NCI-H2107 treated with DMSO at 0.1 percent for 48 hours (cell line): ENCODE measurements around the gene PRKN.

Experiments
- DNase-seq: peaks from one replicate; lab custom pipeline; 2025; ENCODE audit not compliant: unreplicated experiment; lab: John Stamatoyannopoulos, UW

Gene PRKN

GRCh38 chr6:161586887-161587286 lies 1140.7 kb downstream of the PRKN start:
- no peak for DNase-seq

- no peak for DNase-seq
Measured at GRCh38 chr6:161584621-161585340, 1142.8 kb downstream of the PRKN start.

- no peak for DNase-seq
Measured at GRCh38 chr6:161584051-161584450, 1143.5 kb downstream of the PRKN start.

GRCh38 chr6:161583584-161583983 lies 1144.0 kb downstream of the PRKN start:
- no peak for DNase-seq

- no peak for DNase-seq
Measured at GRCh38 chr6:161578478-161578877, 1149.1 kb downstream of the PRKN start.

- no peak for DNase-seq
Measured at GRCh38 chr6:161575523-161576254, 1151.9 kb downstream of the PRKN start.

GRCh38 chr6:161568885-161569456 lies 1158.6 kb downstream of the PRKN start:
- no peak for DNase-seq

GRCh38 chr6:161564952-161565351 lies 1162.6 kb downstream of the PRKN start:
- DNase-seq = no peak

GRCh38 chr6:161561908-161562307 lies 1165.7 kb downstream of the PRKN start:
- no peak for DNase-seq

GRCh38 chr6:161557333-161558107 lies 1170.0 kb downstream of the PRKN start:
- no peak for DNase-seq

GRCh38 chr6:161554883-161555282 lies 1172.7 kb downstream of the PRKN start:
- DNase-seq = no peak

GRCh38 chr6:161549977-161550655 lies 1177.5 kb downstream of the PRKN start:
- DNase-seq = no peak

GRCh38 chr6:161548713-161549296 lies 1178.8 kb downstream of the PRKN start:
- no peak for DNase-seq

- no peak for DNase-seq
Measured at GRCh38 chr6:161547617-161548016, 1179.9 kb downstream of the PRKN start.

- DNase-seq = no peak
Measured at GRCh38 chr6:161546632-161547031, 1180.9 kb downstream of the PRKN start.

- DNase-seq = no peak
Measured at GRCh38 chr6:161545741-161546140, 1181.8 kb downstream of the PRKN start.

GRCh38 chr6:161544801-161545480 lies 1182.6 kb downstream of the PRKN start:
- DNase-seq = no peak

- DNase-seq = no peak
Measured at GRCh38 chr6:161543684-161544309, 1183.8 kb downstream of the PRKN start.

GRCh38 chr6:161542346-161542980 lies 1185.1 kb downstream of the PRKN start:
- no peak for DNase-seq
